T-helper 1 cell treated with Interleukin-12 subunit alpha and Interleukin-12 subunit beta and Interleukin-4 antibody, amounts not matched to agents 30 μg/mL and 1 μg/mL, for 36 hours (primary cell): Measurements from ENCODE around the gene GULP1.

Experiments
- H3K27ac Mint-ChIP-seq: one replicate; pipeline ENCODE4 v1.8.0; 2021; ENCODE audit warnings: mild to moderate bottlenecking, mixed read lengths
- H3K27me3 Mint-ChIP-seq: one replicate; pipeline ENCODE4 v1.8.0; 2021; ENCODE audit warnings: low read depth, mixed read lengths
- H3K36me3 Mint-ChIP-seq: one replicate; pipeline ENCODE4 v1.8.0; 2021; ENCODE audit warnings: low read depth, mixed read lengths
- H3K4me1 Mint-ChIP-seq: one replicate; pipeline ENCODE4 v1.8.0; 2021; ENCODE audit warnings: low read depth, mixed read lengths
- H3K4me3 Mint-ChIP-seq: one replicate; pipeline ENCODE4 v1.8.0; 2021; ENCODE audit warnings: mild to moderate bottlenecking, moderate library complexity, mixed read lengths
- H3K9me3 Mint-ChIP-seq: one replicate; pipeline ENCODE4 v1.8.0; 2021; ENCODE audit warnings: mixed read lengths

The GULP1 gene

DNA sequence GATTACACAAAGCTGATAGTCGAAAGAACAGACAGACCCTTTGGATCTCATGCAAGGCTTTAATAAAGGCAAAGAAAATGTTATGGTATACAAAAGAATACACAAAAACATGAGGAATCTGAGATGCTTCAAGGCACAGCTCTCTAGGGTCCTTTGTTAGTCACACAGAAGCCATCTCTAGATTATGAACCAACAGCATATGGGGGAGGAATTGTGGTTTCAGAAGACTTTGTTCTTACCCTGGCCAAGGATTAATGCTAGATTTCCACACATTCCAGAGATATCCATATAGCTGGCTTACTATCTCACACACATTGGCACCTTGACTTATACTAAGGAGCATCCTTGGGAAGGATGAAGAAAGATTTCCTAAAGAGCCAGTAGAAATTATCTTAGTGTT, 206.1 kb downstream of the GULP1 start:
- Mint-ChIP-seq H3K36me3 (no peaks in the 10 kb centered on the region), H3K4me3 (no peak overlapping the region), H3K27me3 (no peaks in the 10 kb centered on the region), H3K9me3 (no peaks in the 10 kb centered on the region), H3K4me1 (no peaks in the 10 kb centered on the region), H3K27ac (no peak overlapping the region)

DNA sequence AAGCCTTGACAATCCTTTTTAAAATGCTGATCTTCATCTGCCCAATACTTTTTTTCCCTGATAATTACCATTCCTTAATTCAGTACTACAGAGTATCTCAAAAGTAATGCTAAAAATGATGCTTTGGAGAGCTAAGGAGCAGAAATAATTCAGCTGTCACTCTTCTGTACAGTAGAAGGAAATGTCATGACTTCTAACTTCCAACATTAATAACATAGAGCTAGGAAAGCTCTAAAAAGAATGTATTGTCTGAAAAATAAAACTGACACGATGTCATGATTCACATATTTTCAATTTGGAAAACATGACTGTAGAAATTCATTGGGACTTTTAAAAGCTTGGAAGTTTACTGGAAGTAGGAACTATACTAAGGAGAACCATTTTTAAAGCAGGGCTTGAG, 212.3 kb downstream of the GULP1 start:
- Mint-ChIP-seq H3K9me3 (no peaks in the 10 kb centered on the region), H3K27ac (no peak overlapping the region), H3K36me3 (no peaks in the 10 kb centered on the region), H3K4me1 (no peaks in the 10 kb centered on the region), H3K27me3 (no peaks in the 10 kb centered on the region), H3K4me3 (no peak overlapping the region)

DNA sequence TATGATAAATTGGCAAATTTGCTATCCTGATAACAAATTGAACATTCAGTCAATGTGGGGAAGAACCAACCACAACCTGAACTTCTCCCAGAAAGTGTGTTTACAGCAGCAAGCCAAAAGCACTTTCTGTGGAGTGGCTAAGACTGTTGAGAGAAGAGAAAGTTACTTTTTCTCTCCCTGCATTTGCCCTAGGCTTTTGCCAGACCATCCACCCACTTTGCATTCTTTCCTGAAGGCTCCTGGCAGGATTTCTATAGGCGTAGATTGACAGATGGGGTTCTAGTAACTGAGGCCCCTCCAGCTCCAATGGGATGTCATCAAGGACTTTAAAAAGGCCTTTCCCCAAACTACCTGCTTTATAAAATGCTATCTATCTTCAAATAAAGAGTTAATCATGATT, 215.2 kb downstream of the GULP1 start:
- Mint-ChIP-seq H3K36me3 (no peaks in the 10 kb centered on the region), H3K9me3 (no peaks in the 10 kb centered on the region), H3K4me1 (no peaks in the 10 kb centered on the region), H3K4me3 (no peak overlapping the region), H3K27me3 (no peaks in the 10 kb centered on the region), H3K27ac (no peak overlapping the region)

DNA sequence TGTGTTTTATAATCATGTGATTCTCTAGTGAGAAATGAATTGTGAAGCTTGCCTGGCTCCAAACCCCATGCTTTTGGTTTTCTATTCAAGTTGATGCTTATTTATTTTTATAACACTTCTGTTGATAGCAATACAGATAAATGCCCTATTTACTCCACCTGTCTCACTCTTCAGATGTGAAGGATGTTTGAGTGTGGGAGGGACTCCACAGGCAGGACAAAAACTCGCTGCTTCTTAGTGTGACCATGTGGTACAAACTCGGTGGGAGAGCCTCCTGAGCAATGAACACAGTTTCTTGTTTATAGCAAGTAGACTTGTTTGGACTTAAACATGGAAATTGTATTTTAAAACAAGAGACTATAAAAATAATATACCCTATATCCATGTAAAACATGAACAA, 219.7 kb downstream of the GULP1 start:
- no peaks in the 10 kb centered on the region for H3K27me3 Mint-ChIP-seq
- H3K4me1 Mint-ChIP-seq = no peaks in the 10 kb centered on the region
- no peak overlapping the region for H3K4me3 Mint-ChIP-seq
- no peaks in the 10 kb centered on the region for H3K9me3 Mint-ChIP-seq
- H3K27ac Mint-ChIP-seq = no peak overlapping the region
- no peaks in the 10 kb centered on the region for H3K36me3 Mint-ChIP-seq

DNA sequence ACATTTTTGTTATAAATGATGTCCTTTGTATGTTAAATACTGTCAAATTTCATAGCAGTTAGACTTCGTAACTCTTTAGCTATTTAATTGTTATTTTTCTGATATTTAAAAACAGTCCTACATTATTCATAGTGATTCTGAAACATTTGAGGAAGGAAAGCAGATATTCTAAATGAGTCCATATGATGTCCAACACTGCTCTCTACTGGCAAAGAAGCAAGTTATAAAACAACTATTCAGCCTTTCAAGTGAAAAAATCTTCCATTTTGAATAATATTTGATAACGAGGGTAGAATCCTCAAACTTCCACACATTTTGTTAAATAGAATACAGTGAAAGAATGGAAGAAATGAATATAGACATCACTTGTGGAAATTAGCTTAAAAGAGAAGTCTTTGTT, 220.8 kb downstream of the GULP1 start:
- no peak overlapping the region for H3K27ac Mint-ChIP-seq
- no peaks in the 10 kb centered on the region for H3K4me1 Mint-ChIP-seq
- no peak overlapping the region for H3K4me3 Mint-ChIP-seq
- no peaks in the 10 kb centered on the region for H3K9me3 Mint-ChIP-seq
- no peaks in the 10 kb centered on the region for H3K27me3 Mint-ChIP-seq
- H3K36me3 Mint-ChIP-seq = no peaks in the 10 kb centered on the region

DNA sequence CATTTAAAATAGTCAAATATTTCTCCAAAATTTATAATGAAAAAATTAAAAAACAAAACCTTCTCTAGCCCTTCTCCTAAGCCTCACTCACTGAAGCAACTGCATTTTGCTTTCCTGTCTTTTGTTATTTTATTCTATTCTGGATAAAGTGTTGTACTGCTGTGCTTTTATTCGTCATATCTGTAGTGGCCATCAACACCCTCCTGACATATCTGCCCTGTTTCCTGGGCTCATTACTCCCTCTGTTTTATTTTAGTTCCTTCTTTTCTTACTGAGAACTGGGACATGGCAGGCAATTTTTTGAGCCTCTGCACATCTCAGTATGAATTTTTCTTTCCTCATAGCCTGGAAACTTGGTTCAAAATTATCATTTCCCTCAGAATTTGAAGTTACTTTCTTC, 224.2 kb downstream of the GULP1 start:
- Mint-ChIP-seq H3K27ac (no peak overlapping the region), H3K9me3 (no peaks in the 10 kb centered on the region), H3K4me1 (no peaks in the 10 kb centered on the region), H3K4me3 (no peak overlapping the region), H3K27me3 (no peaks in the 10 kb centered on the region), H3K36me3 (no peaks in the 10 kb centered on the region)

DNA sequence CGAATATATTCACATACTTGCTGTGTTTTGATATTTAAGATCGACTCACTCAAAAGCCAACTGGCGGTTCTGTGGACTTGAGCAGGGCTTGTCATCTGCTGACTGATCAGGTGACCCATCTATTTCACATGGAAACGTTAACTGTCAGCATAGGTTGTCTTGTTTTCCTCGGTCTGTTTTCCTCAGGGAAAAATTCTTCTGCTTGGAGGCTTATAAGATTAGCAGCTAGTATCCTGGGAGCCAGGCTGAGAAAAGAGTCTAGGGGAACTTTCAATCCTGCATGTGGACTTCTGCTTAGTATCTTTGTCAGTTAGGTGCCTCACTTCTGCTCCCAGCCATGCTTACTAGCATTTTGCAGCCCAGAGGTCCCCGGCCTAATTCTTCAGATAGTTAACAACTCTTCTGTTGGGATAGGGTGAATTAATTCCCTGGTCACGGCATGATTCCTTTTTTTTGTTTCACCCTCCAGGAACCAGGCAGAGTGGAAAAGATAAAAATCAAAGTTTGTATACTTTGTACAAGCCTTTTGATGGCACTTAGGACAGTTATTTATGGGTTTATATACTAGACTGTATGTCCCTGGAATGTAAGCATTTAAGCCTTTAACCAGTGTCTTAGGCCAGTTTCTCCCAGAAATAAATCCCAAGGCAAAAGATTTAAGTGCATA, 226.0 kb downstream of the GULP1 start:
- Mint-ChIP-seq H3K27ac (no peak overlapping the region), H3K4me1 (no peaks in the 10 kb centered on the region), H3K9me3 (no peaks in the 10 kb centered on the region), H3K36me3 (no peaks in the 10 kb centered on the region), H3K27me3 (no peaks in the 10 kb centered on the region), H3K4me3 (no peak overlapping the region)

DNA sequence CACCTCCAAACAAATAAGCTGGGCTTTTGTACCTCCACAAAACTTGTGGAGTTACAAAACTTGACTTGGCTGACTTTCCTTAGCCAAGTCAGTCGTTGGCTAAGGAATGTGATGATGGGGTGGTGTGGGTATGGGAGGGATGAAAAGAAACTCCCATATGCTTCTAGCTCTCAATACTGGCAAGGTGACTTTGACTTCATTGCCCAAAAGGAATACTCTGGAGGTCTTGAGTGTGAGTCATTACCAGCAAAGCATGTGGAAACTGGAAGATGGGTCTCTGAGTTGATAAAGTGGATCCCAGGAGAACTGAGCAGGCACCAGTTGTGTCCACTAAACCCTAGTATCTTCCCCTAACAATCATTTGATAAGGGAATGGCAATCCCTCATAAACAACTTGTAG, 226.7 kb downstream of the GULP1 start:
- Mint-ChIP-seq H3K4me1 (no peaks in the 10 kb centered on the region), H3K27me3 (no peaks in the 10 kb centered on the region), H3K36me3 (no peaks in the 10 kb centered on the region), H3K9me3 (no peaks in the 10 kb centered on the region), H3K27ac (no peak overlapping the region), H3K4me3 (no peak overlapping the region)

DNA sequence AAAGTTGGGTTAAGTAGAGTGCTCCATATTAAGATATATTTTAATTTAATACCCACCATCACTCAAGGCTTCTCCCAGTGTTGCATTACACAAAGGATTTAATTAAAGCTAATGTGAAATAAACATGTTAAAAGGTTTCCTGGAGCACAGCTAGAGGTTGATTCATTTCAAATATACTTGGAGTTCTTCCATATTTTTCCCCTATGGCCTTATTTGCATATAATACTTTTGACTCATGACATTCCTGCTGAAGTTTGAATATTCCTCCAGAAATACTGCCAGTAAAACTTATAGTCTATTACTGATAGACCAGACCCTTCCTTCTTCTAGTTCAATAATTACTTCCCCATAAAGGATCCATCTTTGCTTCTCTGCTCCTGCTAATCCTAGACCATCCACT, 227.5 kb downstream of the GULP1 start:
- Mint-ChIP-seq H3K27ac (no peak overlapping the region), H3K27me3 (no peaks in the 10 kb centered on the region), H3K36me3 (no peaks in the 10 kb centered on the region), H3K4me3 (no peak overlapping the region), H3K4me1 (no peaks in the 10 kb centered on the region), H3K9me3 (no peaks in the 10 kb centered on the region)

DNA sequence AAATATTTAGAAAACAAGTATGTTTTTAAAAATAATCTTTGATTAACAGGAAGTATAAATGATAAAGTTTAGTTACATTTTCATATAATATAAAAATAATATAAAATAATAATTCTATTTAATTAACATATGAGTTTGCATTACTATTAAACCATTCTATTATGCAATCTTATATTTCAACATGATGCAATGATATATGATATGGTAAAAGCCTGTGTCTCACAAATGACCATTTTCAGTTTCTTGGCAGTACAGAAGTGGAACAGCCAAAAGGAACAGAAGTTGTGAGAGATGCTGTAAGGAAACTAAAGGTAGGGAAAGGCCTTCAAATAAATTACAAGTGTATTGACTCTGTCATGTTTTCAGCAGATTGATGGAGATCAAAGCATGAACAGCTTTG, 230.8 kb downstream of the GULP1 start:
- no peaks in the 10 kb centered on the region for H3K9me3 Mint-ChIP-seq
- no peak overlapping the region for H3K27ac Mint-ChIP-seq
- H3K27me3 Mint-ChIP-seq = no peaks in the 10 kb centered on the region
- no peaks in the 10 kb centered on the region for H3K36me3 Mint-ChIP-seq
- H3K4me1 Mint-ChIP-seq = no peaks in the 10 kb centered on the region
- H3K4me3 Mint-ChIP-seq = no peak overlapping the region

DNA sequence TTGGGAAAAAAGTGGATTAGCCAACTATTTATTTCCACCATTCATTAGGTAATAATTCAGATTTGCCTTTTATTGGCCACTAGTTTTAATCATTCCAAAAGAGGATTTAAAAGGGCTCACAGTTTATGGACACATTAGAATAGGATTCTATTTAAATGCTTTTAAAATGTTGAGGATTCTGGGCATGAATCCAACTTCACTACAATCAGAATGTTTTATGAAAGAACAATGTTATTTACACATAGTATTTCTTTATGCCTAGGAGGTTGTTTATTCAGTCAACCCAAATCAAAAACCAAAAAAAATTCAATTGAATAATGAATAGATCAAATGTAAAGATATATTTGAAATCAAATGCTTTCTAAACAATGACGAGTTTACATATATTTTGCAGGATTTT, 232.2 kb downstream of the GULP1 start:
- no peaks in the 10 kb centered on the region for H3K36me3 Mint-ChIP-seq
- H3K27ac Mint-ChIP-seq = no peak overlapping the region
- no peaks in the 10 kb centered on the region for H3K9me3 Mint-ChIP-seq
- H3K4me1 Mint-ChIP-seq = no peaks in the 10 kb centered on the region
- H3K4me3 Mint-ChIP-seq = no peak overlapping the region
- no peaks in the 10 kb centered on the region for H3K27me3 Mint-ChIP-seq

DNA sequence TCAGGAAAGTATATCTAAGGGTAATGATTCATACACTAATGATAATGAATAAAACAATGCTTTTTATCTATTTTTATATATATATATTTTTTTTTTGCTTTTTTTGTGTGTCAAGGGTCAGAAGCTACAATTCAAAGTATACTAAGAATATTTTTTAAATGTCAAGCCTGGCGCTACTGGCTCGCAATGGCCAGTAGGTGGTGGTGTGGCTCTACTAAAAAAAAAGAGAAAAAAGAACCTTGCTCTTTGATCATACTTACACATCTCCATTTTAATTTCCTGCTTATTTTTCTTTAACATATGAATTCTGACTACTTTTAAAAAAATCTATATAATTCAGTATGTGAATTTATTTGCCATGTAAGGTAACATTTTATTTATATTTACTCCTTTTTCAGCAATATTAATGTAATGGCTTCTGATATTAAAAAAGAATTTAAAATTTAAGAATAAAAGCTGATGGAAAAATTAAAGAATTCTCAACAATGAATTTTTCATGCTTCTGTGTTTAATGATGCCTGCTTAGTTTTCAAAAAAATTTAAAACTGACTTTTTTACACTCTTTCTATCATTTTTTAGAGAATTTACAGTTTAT, 232.9 kb downstream of the GULP1 start:
- Mint-ChIP-seq H3K36me3 (no peaks in the 10 kb centered on the region), H3K4me3 (no peak overlapping the region), H3K27ac (no peak overlapping the region), H3K9me3 (no peaks in the 10 kb centered on the region), H3K27me3 (no peaks in the 10 kb centered on the region), H3K4me1 (no peaks in the 10 kb centered on the region)

DNA sequence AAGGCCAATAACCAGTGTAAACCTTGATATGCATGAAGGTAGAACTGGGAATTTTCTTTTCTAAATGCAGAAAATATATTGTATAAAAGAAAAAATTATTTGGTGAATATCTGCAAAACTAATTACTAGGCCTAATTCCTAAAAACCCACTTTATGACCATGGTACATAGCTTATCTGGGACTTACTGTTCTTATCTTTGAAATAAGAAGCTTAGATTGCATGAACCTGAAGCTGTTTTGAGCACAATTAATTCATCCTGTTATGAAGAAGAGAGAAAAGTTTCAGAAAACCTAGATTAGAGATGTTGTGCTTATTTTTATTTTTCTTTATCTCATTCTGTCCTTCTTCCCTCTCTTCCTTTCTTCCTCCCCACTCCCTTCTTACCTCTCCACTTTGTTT, 235.0 kb downstream of the GULP1 start:
- H3K27me3 Mint-ChIP-seq = no peaks in the 10 kb centered on the region
- no peak overlapping the region for H3K4me3 Mint-ChIP-seq
- H3K27ac Mint-ChIP-seq = no peak overlapping the region
- H3K36me3 Mint-ChIP-seq = no peaks in the 10 kb centered on the region
- H3K9me3 Mint-ChIP-seq = no peaks in the 10 kb centered on the region
- H3K4me1 Mint-ChIP-seq = no peaks in the 10 kb centered on the region

DNA sequence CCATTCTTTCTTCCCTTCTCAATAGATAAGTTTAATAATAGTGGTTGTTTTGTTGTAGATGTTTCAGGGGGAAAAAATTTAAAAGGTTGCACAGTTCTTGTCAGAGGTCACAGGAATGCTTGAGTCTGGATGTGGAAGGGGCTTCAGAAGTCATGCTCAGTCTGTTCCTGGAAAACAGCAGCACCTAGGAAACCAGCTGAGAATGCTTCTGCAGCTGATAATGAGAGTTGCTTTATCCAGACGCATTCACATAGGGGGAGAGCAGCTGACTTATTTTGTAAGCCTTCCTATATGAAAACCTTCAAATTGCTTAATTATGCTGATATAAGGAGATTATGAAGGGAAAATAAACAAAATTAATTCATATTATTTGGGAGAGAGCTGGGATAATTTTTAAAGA, 235.5 kb downstream of the GULP1 start:
- Mint-ChIP-seq H3K36me3 (no peaks in the 10 kb centered on the region), H3K9me3 (no peaks in the 10 kb centered on the region), H3K4me1 (no peaks in the 10 kb centered on the region), H3K4me3 (no peak overlapping the region), H3K27ac (no peak overlapping the region), H3K27me3 (no peaks in the 10 kb centered on the region)

DNA sequence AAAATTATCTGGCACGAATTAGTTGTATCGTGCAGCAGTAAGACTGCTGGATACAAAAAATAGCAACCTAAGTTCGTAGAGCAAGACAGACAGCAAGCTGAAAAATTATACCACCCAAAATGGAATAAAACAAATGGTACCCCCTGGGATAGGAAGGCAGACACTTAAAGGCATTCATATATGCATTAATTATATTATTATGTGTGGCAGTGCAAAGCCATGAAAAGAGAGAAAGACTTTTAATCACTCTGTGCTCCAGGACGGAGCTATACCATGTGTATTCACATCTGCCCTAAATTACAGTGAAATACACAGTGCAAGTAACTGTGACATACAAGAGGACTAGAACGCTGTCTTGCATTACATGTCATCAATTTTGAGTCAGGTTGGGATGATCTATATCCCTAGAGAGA, 235.9 kb downstream of the GULP1 start:
- Mint-ChIP-seq H3K4me3 (no peak overlapping the region), H3K36me3 (no peaks in the 10 kb centered on the region), H3K4me1 (no peaks in the 10 kb centered on the region), H3K27me3 (no peaks in the 10 kb centered on the region), H3K9me3 (no peaks in the 10 kb centered on the region), H3K27ac (no peak overlapping the region)

DNA sequence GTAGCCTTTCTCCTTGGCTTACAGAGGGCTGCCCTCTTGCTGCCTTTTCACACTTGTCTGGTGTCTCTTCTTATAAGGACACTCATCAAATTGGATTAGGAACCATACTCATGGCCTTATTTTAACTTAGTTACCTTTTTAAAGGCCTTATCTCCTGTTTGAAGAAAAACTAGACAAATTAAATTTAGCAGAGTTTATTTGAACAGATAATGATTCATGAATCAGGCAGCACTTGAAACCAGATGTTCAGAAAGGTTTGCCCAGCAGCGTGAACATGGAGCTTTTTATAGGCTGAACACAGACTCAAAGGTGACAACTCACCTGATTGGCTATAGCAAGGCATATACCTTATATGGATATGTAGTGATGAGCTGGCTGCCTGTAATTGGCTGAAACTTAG, 238.0 kb downstream of the GULP1 start:
- no peaks in the 10 kb centered on the region for H3K36me3 Mint-ChIP-seq
- H3K27me3 Mint-ChIP-seq = no peaks in the 10 kb centered on the region
- H3K4me1 Mint-ChIP-seq = no peaks in the 10 kb centered on the region
- H3K9me3 Mint-ChIP-seq = no peaks in the 10 kb centered on the region
- H3K4me3 Mint-ChIP-seq = no peak overlapping the region
- H3K27ac Mint-ChIP-seq = no peak overlapping the region
